Measurements from ENCODE around the gene NFYA. TPM values are rescaled to one million over a fixed set of nuclear protein-coding genes. Genes with fewer than 3 reads are reported as not detected.

Gene NFYA
- total RNA-seq, 1 experiment from 2014 or later, result 43.0 TPM

DNA sequence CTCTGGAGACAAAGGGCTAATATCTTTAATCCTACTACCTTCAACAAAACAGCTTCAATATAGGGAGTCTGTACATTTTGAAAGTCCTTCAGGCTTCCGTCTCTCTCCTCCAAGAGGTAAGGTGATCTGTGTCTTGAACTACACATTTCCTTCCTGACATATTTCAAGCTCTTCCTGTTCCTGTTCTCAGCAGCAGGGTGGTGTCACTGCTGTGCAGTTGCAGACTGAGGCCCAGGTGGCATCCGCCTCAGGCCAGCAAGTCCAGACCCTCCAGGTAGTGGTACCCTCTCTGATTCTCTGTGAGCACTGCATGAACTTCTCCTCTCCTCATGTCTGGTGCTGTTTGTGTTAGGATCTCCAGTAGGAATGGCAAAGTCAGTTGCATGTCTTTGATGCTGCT lies 7.8 kb downstream of the NFYA start:
- TF ChIP-seq CTCF (conservative IDR thresholded peaks at IDR 0.05), result no peak
- H3K79me2 ChIP-seq (ENCODE audit: insufficient read depth, low read length), result peaks cover 23% of the 10 kb centered on the region
- no peak overlapping the region for H3T11ph ChIP-seq (ENCODE audit: low read length)
- no CpG with 5 or more reads among the region's 2 CpGs for WGBS (ENCODE audit: extremely low coverage, insufficient read length, low lambda C conversion rate)
- no peaks in the 10 kb centered on the region for H3K4me1 ChIP-seq (ENCODE audit: insufficient read depth, low read length)
- peaks cover 2% of the 10 kb centered on the region for H4K20me1 ChIP-seq (ENCODE audit: control insufficient read depth, insufficient read depth, insufficient read length)
- no peak overlapping the region for H4K5ac ChIP-seq (ENCODE audit: insufficient read length, low read depth, low read length)
- no peak overlapping the region for H3K18ac ChIP-seq (ENCODE audit: insufficient read length, low read depth, low read length)
- Mint-ChIP-seq H3K36me3 (ENCODE audit: insufficient read depth in 1 of 3, low read depth in 3 of 3) (peaks cover 26 to 66% (median 66%) of the 10 kb centered on the region in 3 experiments; a peak in 6 of 7 replicates), H3K9me3 (no peaks in the 10 kb centered on the region), H3K4me1 (peaks cover 9 to 10% of the 10 kb centered on the region in 2 experiments), H3K27ac (peak overlapping the region in 1 of 3 experiments; percentile 21; a peak in 1 of 7 replicates), H3K27me3 (ENCODE audit: low read depth) (no peaks in the 10 kb centered on the region), H3K4me3 (no peak overlapping the region; a peak in 1 of 5 replicates)
- no peaks in the 10 kb centered on the region for H3K27me3 ChIP-seq (ENCODE audit: insufficient read depth, low read length)
- H2BK15ac ChIP-seq (ENCODE audit: low read depth, low read length), result no peak overlapping the region
- H3K23me2 ChIP-seq (ENCODE audit: insufficient read length, low read depth, low read length, poor library complexity, severe bottlenecking), result no peaks in the 10 kb centered on the region
- no peaks in the 10 kb centered on the region for H3K9me3 ChIP-seq (ENCODE audit: control insufficient read depth, low read depth, low read length)
- H3K23ac ChIP-seq (ENCODE audit: insufficient read length, low read depth, low read length), result no peak overlapping the region
- no peak overlapping the region for H2BK20ac ChIP-seq (ENCODE audit: low read depth, low read length, poor library complexity, severe bottlenecking)
- no peak overlapping the region for H2AK5ac ChIP-seq (ENCODE audit: insufficient read length, low read length)
- H2BK12ac ChIP-seq (ENCODE audit: insufficient read length, low read depth, low read length), result no peak overlapping the region
- no peak overlapping the region for H2BK120ac ChIP-seq (ENCODE audit: low read depth, low read length, poor library complexity, severe bottlenecking)
- DNase-seq, result no peak
- no peak overlapping the region for H3K56ac ChIP-seq (ENCODE audit: insufficient read length, low read depth, low read length)
- no peak overlapping the region for H3K27ac ChIP-seq (ENCODE audit: insufficient read length, low read depth, low read length)
- H3K4me2 ChIP-seq (ENCODE audit: insufficient read depth, insufficient read length, low read length), result no peak overlapping the region
- H3K9ac ChIP-seq (ENCODE audit: extremely low read depth, insufficient read length, low read length), result no peak overlapping the region
- H2BK5ac ChIP-seq (ENCODE audit: insufficient read length, low read length), result no peak overlapping the region
- H2AFZ ChIP-seq (ENCODE audit: low read length), result no peak overlapping the region
- no peak overlapping the region for H4K91ac ChIP-seq (ENCODE audit: insufficient read length, low read depth, low read length)
- no peak overlapping the region for H3K14ac ChIP-seq (ENCODE audit: insufficient read depth, low read length)
- H4K8ac ChIP-seq (replicated peaks; ENCODE audit: insufficient read length, low read depth, low read length), result no peak overlapping the region
- no peak overlapping the region for H3K4ac ChIP-seq (ENCODE audit: low read depth, low read length)
- H3K79me1 ChIP-seq (ENCODE audit: insufficient read depth, low read depth, low read length, poor library complexity, severe bottlenecking), result peaks cover 7% of the 10 kb centered on the region

All from H9 (cell line).